DOHH2 (cell line): ENCODE results near the gene SHISA7.

ENCODE experiments used
- H3F3A ChIP-seq: fragments of 200-600 bp; sonication (generic), shearing (Covaris generic); 2 replicates; pipeline ENCODE4 v1.6.0; 2016; ENCODE audit warnings: antibody characterized with exemption, mild to moderate bottlenecking; ENCODE audit not compliant: control insufficient read depth, insufficient read depth
- H3K27ac ChIP-seq: fragments of 200-600 bp; sonication (generic); 2 replicates; pipeline ENCODE4 v1.5.1; 2014; ENCODE audit warnings: low read depth, mild to moderate bottlenecking, low read length, moderate library complexity
- H3K27me3 ChIP-seq: fragments of 200-600 bp; sonication (generic); 2 replicates; pipeline ENCODE4 v1.6.1; 2014; ENCODE audit warnings: mild to moderate bottlenecking, low read length, mixed read lengths; ENCODE audit not compliant: control insufficient read depth
- H3K36me3 ChIP-seq: fragments of 200-600 bp; sonication (generic); 2 replicates; pipeline ENCODE4 v1.6.1; 2014; ENCODE audit warnings: mild to moderate bottlenecking, low read length, moderate library complexity, mixed read lengths; ENCODE audit not compliant: control insufficient read depth
- H3K4me1 ChIP-seq: fragments of 200-600 bp; sonication (generic); 2 replicates; pipeline ENCODE4 v1.6.1; 2014; ENCODE audit warnings: mild to moderate bottlenecking, low read length, mixed read lengths; ENCODE audit not compliant: control insufficient read depth
- H3K4me2 ChIP-seq: fragments of 200-600 bp; sonication (generic); 2 replicates; pipeline ENCODE4 v1.6.0; 2014; ENCODE audit warnings: mild to moderate bottlenecking, low read length, moderate library complexity
- H3K4me3 ChIP-seq: fragments of 200-600 bp; sonication (generic); 2 replicates; pipeline ENCODE4 v1.5.1; 2014; ENCODE audit warnings: mild to moderate bottlenecking, low read length, mixed read lengths
- H3K79me2 ChIP-seq: fragments of 200-600 bp; sonication (generic); 2 replicates; pipeline ENCODE4 v1.6.1; 2014; ENCODE audit warnings: mild to moderate bottlenecking, low read length, mixed read lengths; ENCODE audit not compliant: control insufficient read depth
- H3K9me2 ChIP-seq: fragments of 200-600 bp; sonication (generic); replicated peaks from 2 replicates; pipeline ENCODE4 v1.6.1; 2014; ENCODE audit warnings: mild to moderate bottlenecking, low read length, mixed read lengths; ENCODE audit not compliant: control insufficient read depth
- H3K9me3 ChIP-seq: fragments of 200-600 bp; sonication (generic); 2 replicates; pipeline ENCODE4 v1.6.1; 2014; ENCODE audit warnings: antibody characterized with exemption, low read length, mixed read lengths; ENCODE audit not compliant: control insufficient read depth, insufficient read depth
- H4K20me1 ChIP-seq: fragments of 200-600 bp; sonication (generic); 2 replicates; pipeline ENCODE4 v1.6.0; 2014; ENCODE audit warnings: low read depth, mild to moderate bottlenecking, antibody characterized with exemption, low read length, moderate library complexity; ENCODE audit not compliant: control insufficient read depth, insufficient read depth
- EZH2phosphoT487 ChIP-seq: fragments of 200-600 bp; sonication (generic); IDR thresholded peaks from 2 replicates; pipeline ENCODE4 v1.6.1; 2017; ENCODE audit warnings: borderline replicate concordance, mild to moderate bottlenecking, antibody characterized with exemption, low read length, moderate library complexity, mixed read lengths
- TF ChIP-seq, protein P1 (sequence below): fragments of 200-600 bp; sonication (generic); IDR thresholded peaks from one replicate; pipeline ENCODE4 v1.5.1; 2014; ENCODE audit warnings: antibody characterized with exemption, mild to moderate bottlenecking, low read depth, low read length; ENCODE audit not compliant: poor library complexity, severe bottlenecking

Gene SHISA7

DNA sequence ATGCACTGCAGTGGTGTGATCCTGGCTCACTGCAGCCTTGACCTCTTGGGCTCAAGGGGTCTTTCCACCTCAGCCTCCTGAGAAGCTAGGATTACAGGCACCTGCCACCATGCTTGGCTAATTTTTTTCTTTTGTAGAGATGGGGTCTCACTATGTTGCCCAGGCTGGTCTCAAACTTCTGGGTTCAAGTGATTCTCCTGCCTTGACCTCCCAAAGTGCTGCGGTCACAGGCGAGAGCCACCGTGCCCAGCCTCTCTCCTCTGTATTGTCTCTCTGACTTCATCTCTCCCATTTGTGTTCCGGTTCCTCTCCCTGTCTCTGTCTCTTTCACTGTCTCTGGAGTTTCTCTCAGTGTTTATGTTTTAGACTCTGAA is 23.1 kb upstream of the SHISA7 start:
- no peaks in the 10 kb centered on the region for H3K27me3 ChIP-seq
- H3K4me3 ChIP-seq: no peak overlapping the region
- H3K9me3 ChIP-seq: no peaks in the 10 kb centered on the region
- H3F3A ChIP-seq: no peaks in the 10 kb centered on the region
- H3K4me2 ChIP-seq: no peak overlapping the region
- peaks cover 1% of the 10 kb centered on the region for H3K79me2 ChIP-seq
- TF ChIP-seq EZH2phosphoT487: no peak
- TF ChIP-seq, protein P1, sequence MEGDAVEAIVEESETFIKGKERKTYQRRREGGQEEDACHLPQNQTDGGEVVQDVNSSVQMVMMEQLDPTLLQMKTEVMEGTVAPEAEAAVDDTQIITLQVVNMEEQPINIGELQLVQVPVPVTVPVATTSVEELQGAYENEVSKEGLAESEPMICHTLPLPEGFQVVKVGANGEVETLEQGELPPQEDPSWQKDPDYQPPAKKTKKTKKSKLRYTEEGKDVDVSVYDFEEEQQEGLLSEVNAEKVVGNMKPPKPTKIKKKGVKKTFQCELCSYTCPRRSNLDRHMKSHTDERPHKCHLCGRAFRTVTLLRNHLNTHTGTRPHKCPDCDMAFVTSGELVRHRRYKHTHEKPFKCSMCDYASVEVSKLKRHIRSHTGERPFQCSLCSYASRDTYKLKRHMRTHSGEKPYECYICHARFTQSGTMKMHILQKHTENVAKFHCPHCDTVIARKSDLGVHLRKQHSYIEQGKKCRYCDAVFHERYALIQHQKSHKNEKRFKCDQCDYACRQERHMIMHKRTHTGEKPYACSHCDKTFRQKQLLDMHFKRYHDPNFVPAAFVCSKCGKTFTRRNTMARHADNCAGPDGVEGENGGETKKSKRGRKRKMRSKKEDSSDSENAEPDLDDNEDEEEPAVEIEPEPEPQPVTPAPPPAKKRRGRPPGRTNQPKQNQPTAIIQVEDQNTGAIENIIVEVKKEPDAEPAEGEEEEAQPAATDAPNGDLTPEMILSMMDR: no peak
- no peaks in the 10 kb centered on the region for H3K9me2 ChIP-seq
- no peaks in the 10 kb centered on the region for H4K20me1 ChIP-seq
- peaks cover 12% of the 10 kb centered on the region for H3K4me1 ChIP-seq
- no peak overlapping the region for H3K27ac ChIP-seq
- H3K36me3 ChIP-seq: no peaks in the 10 kb centered on the region

GRCh38 chr19:55465460-55466240 is 22.6 kb upstream of the SHISA7 start:
- no peak for TF ChIP-seq EZH2phosphoT487
- TF ChIP-seq, protein P1: no peak
- H3K27me3 ChIP-seq: no peaks in the 10 kb centered on the region
- peaks cover 6% of the 10 kb centered on the region for H3K79me2 ChIP-seq
- no peak overlapping the region for H3K4me3 ChIP-seq
- no peaks in the 10 kb centered on the region for H3K36me3 ChIP-seq
- peaks cover 2% of the 10 kb centered on the region for H3F3A ChIP-seq
- peaks cover 18% of the 10 kb centered on the region for H3K4me1 ChIP-seq
- no peak overlapping the region for H3K27ac ChIP-seq
- no peaks in the 10 kb centered on the region for H3K9me3 ChIP-seq
- 0 out of 2 replicates have a peak, but pooled peaks cover 2% of the 10 kb centered on the region for H4K20me1 ChIP-seq
- no peaks in the 10 kb centered on the region for H3K9me2 ChIP-seq
- H3K4me2 ChIP-seq: no peak overlapping the region

GRCh38 chr19:55464662-55465054 is 21.6 kb upstream of the SHISA7 start, which contains the start of gene C19orf85:
Gene C19orf85, minus strand, starts transcription at chr19:55464751. Its CDS starts 197 bp downstream, at chr19:55464554.
- Histone ChIP-seq H3K79me2 (peaks cover 12% of the 10 kb centered on the region), H4K20me1 (0 out of 2 replicates have a peak, but pooled peaks cover 3% of the 10 kb centered on the region), H3K9me3 (no peaks in the 10 kb centered on the region), H3K27ac (no peak within 1 kb of the TSS), H3K36me3 (no peaks in the 10 kb centered on the region), H3K27me3 (no peaks in the 10 kb centered on the region), H3F3A (peaks cover 11% of the 10 kb centered on the region), H3K4me3 (no peak within 1 kb of the TSS), H3K4me1 (peaks cover 20% of the 10 kb centered on the region), H3K4me2 (no peak within 1 kb of the TSS), H3K9me2 (no peaks in the 10 kb centered on the region)
- no peak for TF ChIP-seq EZH2phosphoT487
- TF ChIP-seq, protein P1: no peak
